ENCODE results near the gene RAB27B.
A peak's percentile ranks its signal among the peaks of the same experiment; 100 is the strongest.

RAB27B gene

DNA sequence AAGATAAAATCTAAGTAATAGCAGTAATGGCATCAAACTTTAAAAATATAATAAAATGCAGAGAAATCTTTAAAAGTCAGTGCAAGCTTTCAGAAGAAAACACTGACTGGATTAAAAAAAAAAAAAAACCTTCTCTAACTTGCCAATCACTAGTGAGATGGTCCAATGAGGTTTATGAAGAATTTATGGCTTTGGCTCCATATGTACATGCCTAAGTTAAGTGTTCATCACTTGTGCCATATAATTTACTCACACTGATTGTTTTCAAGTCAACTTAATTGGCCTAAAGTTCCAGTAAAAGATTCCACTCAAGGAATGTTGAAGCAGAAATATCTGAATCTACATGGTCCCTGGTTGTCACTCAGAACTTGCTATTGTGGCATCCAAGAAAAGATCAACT, 40.7 kb upstream of the RAB27B start:
- TF ChIP-seq, protein P1, sequence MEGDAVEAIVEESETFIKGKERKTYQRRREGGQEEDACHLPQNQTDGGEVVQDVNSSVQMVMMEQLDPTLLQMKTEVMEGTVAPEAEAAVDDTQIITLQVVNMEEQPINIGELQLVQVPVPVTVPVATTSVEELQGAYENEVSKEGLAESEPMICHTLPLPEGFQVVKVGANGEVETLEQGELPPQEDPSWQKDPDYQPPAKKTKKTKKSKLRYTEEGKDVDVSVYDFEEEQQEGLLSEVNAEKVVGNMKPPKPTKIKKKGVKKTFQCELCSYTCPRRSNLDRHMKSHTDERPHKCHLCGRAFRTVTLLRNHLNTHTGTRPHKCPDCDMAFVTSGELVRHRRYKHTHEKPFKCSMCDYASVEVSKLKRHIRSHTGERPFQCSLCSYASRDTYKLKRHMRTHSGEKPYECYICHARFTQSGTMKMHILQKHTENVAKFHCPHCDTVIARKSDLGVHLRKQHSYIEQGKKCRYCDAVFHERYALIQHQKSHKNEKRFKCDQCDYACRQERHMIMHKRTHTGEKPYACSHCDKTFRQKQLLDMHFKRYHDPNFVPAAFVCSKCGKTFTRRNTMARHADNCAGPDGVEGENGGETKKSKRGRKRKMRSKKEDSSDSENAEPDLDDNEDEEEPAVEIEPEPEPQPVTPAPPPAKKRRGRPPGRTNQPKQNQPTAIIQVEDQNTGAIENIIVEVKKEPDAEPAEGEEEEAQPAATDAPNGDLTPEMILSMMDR (IDR thresholded peaks at IDR 0.05; ENCODE audit: low read depth, low read length): no peak
- no peak overlapping the region for H3K4me3 ChIP-seq (replicated peaks in 1 of 2; ENCODE audit: low read depth in 2 of 2, low read length in 2 of 2)
- DNase-seq (ENCODE audit: low read depth in 2 of 2): peak; percentile 36 to 43

DNA sequence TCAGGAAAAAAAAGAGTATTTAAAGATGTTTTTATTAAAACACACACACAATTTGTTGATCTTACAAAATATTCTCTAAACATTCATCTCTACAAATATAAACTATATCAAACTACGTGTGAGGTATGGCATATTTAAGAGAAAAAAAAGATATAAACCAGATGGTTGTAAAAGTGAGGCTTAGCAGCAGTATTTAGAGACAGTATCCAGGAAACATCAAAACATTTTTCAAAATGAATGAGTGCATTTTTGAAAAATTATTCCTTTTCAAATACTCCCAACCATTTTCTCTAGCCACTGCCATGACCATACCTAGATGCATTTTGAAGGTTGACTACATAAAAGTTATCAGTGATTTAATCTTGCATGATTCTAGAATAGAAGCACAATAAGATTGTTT, 38.2 kb upstream of the RAB27B start:
- DNase-seq (ENCODE audit: low read depth in 2 of 2): no peak
- no peak overlapping the region for H3K4me3 ChIP-seq (replicated peaks in 1 of 2; ENCODE audit: low read depth in 2 of 2, low read length in 2 of 2)

DNA sequence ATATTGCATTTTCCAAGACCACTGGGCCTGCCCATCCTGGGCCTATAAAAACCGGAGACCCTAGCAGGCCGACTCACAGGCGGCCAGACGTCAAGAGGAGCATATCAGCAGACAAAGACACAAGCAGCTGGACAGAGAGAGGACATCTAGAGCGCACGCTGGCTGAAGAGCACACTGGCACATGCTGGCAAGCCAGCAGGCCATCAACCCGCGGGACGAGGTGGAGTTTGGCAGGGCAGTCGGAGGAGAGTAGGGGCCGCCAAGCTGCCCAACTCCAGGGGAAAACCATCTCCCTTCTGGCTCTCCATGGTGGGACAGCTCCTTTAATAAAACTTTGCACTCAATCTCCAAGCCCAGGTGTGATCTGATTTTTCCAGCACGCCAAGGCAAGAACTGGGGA, 36.6 kb upstream of the RAB27B start:
- H3K4me3 ChIP-seq (replicated peaks in 1 of 2; ENCODE audit: low read depth in 2 of 2, low read length in 2 of 2): no peak overlapping the region
- TF ChIP-seq, protein P1 (IDR thresholded peaks at IDR 0.05; ENCODE audit: low read depth, low read length): no peak
- DNase-seq (ENCODE audit: low read depth in 2 of 2): no peak

More for the DNA sequence above, 38.2 kb upstream of the RAB27B start:
- TF ChIP-seq, protein P1 (IDR thresholded peaks at IDR 0.05; ENCODE audit: low read depth, low read length): no peak

DNA sequence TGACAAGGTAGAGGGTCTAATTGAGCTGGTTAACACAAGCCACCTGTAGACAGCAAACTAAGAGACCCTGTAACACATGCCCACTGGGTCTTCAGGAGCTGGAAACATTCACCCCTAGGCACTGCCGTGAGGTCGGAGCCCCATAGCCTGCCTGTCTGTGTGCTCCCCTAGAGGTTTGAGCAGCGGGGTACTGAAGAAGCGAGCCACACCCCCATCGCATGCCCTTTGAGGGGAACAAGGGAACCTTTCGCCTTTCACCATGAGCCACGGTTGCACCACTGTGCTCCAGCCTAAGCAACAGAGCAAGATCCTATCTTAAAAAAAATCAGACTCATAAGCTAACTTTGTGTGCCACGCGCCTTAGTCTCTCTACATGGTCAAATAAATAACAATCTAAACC, 36.2 kb upstream of the RAB27B start:
- TF ChIP-seq, protein P1 (IDR thresholded peaks at IDR 0.05; ENCODE audit: low read depth, low read length): no peak
- no peak for DNase-seq (ENCODE audit: low read depth in 2 of 2)
- H3K4me3 ChIP-seq (replicated peaks in 1 of 2; ENCODE audit: low read depth in 2 of 2, low read length in 2 of 2): no peak overlapping the region

DNA sequence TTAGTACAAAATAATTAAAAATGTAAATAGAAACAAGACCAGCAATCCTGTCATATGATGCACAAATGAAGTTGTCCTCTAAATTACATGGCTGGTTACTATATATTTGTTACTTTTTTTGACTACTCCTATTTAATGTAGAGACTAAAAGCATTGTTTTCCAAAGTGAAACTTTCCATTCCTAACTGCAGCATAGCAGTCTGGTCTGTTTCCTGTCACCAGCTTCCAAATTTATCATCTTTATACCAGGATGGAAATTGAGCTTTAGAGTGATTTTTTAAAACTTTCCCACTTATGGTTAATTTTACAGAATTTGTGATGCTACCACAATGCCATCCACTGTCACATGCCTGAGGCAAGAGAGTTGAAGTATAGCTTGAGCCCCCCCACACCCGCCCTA, 33.5 kb upstream of the RAB27B start:
- TF ChIP-seq, protein P1 (IDR thresholded peaks at IDR 0.05; ENCODE audit: low read depth, low read length): no peak
- peak in 1 of 2 donors; percentile 8 for DNase-seq (ENCODE audit: low read depth in 2 of 2)
- H3K4me3 ChIP-seq (replicated peaks in 1 of 2; ENCODE audit: low read depth in 2 of 2, low read length in 2 of 2): no peak overlapping the region

DNA sequence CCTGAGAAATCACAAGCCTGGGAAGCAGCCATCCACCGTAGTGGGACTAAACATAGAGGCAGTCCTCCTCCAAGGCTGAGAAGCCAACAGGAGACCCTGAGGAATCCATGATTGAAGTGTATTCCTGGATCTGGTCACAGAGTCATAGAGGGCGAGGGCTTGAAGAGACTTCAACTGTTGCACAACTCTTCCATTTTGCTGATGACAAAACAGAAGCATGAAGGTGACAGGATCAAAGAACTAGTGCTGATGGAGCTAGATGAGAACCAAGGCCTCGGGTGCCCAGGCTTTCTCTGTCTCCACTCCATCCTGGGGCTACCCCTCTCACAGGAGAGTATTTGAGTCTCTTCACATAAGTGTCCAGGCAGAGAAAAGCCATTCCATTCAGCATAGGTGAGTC, 30.1 kb upstream of the RAB27B start:
- no peak overlapping the region for H3K4me3 ChIP-seq (replicated peaks in 1 of 2; ENCODE audit: low read depth in 2 of 2, low read length in 2 of 2)

DNA sequence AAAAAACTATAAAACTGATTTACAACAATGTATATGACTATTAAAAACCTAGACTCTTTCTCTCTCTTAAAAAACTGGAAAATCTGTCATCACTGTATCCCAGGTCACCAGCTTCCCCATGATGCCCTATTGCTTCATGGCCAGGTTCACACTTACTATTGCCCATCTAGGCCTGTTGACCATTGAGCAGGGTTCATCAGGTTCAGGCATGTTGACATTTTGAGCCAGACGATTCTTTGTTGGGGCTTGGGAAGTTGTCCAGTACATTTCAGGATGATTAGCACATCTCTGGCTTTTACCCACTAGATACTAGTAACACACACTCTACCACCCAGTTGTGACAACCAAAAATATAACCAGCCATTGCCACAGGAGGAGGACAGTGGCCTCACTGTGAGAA, 26.9 kb upstream of the RAB27B start:
- TF ChIP-seq, protein P1 (IDR thresholded peaks at IDR 0.05; ENCODE audit: low read depth, low read length): no peak
- DNase-seq (ENCODE audit: low read depth in 2 of 2): peak in 1 of 2 donors; percentile 12
- no peak overlapping the region for H3K4me3 ChIP-seq (replicated peaks in 1 of 2; ENCODE audit: low read depth in 2 of 2, low read length in 2 of 2)

More for the DNA sequence above, 30.1 kb upstream of the RAB27B start:
- TF ChIP-seq, protein P1 (IDR thresholded peaks at IDR 0.05; ENCODE audit: low read depth, low read length): no peak
- DNase-seq (ENCODE audit: low read depth in 2 of 2): no peak

Data from cardiac fibroblast (primary cell).